Measurements from ENCODE around the gene ZNF398.

GRCh38 chr7:149188213-149188612 is 41.0 kb downstream of the ZNF398 start:
- TF ChIP-seq POLR2A (IDR thresholded peaks at IDR 0.05) (no peak), POLR2AphosphoS5 (IDR thresholded peaks at IDR 0.05) (no peak), CTCF (IDR thresholded peaks at IDR 0.05) (no peak)
